ENCODE results near the gene ALDH9A1.

DNA sequence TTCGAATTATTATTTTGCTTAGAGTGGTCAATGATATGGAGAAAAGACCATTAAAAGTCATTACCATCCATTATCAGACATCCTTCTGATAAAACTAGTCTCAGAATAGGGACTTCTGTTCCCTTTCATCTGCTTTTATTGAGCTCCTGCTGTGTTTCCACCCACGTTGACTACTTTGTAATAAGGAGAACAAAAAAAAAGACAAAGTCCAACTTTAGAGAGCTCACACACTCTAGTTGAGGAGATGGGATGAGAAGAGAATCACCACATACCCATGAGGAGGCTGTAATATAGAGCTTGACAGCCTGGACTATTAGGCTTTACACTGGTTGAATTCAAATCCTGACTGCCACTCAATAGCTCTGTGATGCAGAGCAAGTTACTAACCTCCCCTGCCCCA, 27.8 kb upstream of the ALDH9A1 start:
- TF ChIP-seq, protein P1, sequence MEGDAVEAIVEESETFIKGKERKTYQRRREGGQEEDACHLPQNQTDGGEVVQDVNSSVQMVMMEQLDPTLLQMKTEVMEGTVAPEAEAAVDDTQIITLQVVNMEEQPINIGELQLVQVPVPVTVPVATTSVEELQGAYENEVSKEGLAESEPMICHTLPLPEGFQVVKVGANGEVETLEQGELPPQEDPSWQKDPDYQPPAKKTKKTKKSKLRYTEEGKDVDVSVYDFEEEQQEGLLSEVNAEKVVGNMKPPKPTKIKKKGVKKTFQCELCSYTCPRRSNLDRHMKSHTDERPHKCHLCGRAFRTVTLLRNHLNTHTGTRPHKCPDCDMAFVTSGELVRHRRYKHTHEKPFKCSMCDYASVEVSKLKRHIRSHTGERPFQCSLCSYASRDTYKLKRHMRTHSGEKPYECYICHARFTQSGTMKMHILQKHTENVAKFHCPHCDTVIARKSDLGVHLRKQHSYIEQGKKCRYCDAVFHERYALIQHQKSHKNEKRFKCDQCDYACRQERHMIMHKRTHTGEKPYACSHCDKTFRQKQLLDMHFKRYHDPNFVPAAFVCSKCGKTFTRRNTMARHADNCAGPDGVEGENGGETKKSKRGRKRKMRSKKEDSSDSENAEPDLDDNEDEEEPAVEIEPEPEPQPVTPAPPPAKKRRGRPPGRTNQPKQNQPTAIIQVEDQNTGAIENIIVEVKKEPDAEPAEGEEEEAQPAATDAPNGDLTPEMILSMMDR (IDR thresholded peaks at IDR 0.05) = no peak
- no peak for TF ChIP-seq POLR2A (IDR thresholded peaks at IDR 0.05)
